Hepatocyte (in vitro differentiated cells): Measurements from ENCODE around the gene MACC1. TPM values are rescaled to one million over a fixed set of nuclear protein-coding genes. Genes with fewer than 3 reads are reported as not detected.
A peak's percentile ranks its signal among the peaks of the same experiment; 100 is the strongest.

Experiments
- DNase-seq: peaks from one replicate; pipeline ENCODE4 v3.0.0-alpha.2; 2016; ENCODE audit warnings: low spot score
- H2AFZ ChIP-seq: fragments of 200-600 bp; sonication (generic); 2 replicates; pipeline ENCODE4 v1.6.0; 2016; ENCODE audit warnings: antibody characterized with exemption, mild to moderate bottlenecking
- H3K27ac ChIP-seq: fragments of 200-600 bp; sonication (generic); 2 replicates; pipeline ENCODE4 v1.5.1; 2016; ENCODE audit warnings: mild to moderate bottlenecking
- H3K27me3 ChIP-seq: fragments of 200-600 bp; sonication (generic); 2 replicates; pipeline ENCODE4 v1.6.1; 2016
- H3K36me3 ChIP-seq: fragments of 200-600 bp; sonication (generic); replicated peaks from 2 replicates; pipeline ENCODE4 v1.5.1; 2016; ENCODE audit warnings: low read depth; ENCODE audit not compliant: insufficient read depth
- H3K4me1 ChIP-seq: fragments of 200-600 bp; sonication (generic); 2 replicates; pipeline ENCODE4 v1.5.1; 2016; ENCODE audit warnings: mild to moderate bottlenecking, moderate library complexity; ENCODE audit not compliant: insufficient read depth
- H3K4me2 ChIP-seq: fragments of 200-600 bp; sonication (generic); 2 replicates; pipeline ENCODE4 v1.6.0; 2016
- H3K4me3 ChIP-seq: fragments of 200-600 bp; sonication (generic); 2 replicates; pipeline ENCODE4 v1.5.1; 2016; ENCODE audit warnings: mild to moderate bottlenecking
- H3K79me2 ChIP-seq: fragments of 200-600 bp; sonication (generic); 2 replicates; pipeline ENCODE4 v1.6.0; 2017; ENCODE audit warnings: mild to moderate bottlenecking
- H3K9me2 ChIP-seq: fragments of 200-600 bp; sonication (generic); replicated peaks from 2 replicates; pipeline ENCODE4 v1.6.0; 2017; ENCODE audit warnings: mild to moderate bottlenecking; ENCODE audit not compliant: insufficient read depth
- H3K9me3 ChIP-seq: fragments of 200-600 bp; sonication (generic); 2 replicates; pipeline ENCODE4 v1.5.1; 2016; ENCODE audit warnings: low read depth, mild to moderate bottlenecking
- H4K20me1 ChIP-seq: fragments of 200-600 bp; sonication (generic); 2 replicates; pipeline ENCODE4 v1.6.0; 2016; ENCODE audit warnings: mild to moderate bottlenecking; ENCODE audit not compliant: insufficient read depth, poor library complexity, severe bottlenecking
- CTCF ChIP-seq: fragments of 200-600 bp; sonication (generic); IDR thresholded peaks from 2 replicates; pipeline ENCODE4 v1.5.1; 2016; ENCODE audit warnings: antibody characterized with exemption, mild to moderate bottlenecking; ENCODE audit not compliant: poor library complexity
- EZH2 ChIP-seq: fragments of 200-600 bp; sonication (generic); IDR thresholded peaks from 2 replicates; pipeline ENCODE4 v1.6.1; 2016; ENCODE audit warnings: antibody characterized with exemption, mild to moderate bottlenecking, borderline replicate concordance
- EZH2phosphoT487 ChIP-seq: fragments of 200-600 bp; sonication (generic); IDR thresholded peaks from one replicate; pipeline ENCODE4 v1.6.1; 2018; ENCODE audit warnings: antibody characterized with exemption, mild to moderate bottlenecking, low read depth, moderate library complexity; ENCODE audit not compliant: unreplicated experiment, severe bottlenecking
- WGBS: methylation state at CpG from one replicate; pipeline ENCODE4 v1.1.6; 2016; ENCODE audit warnings: low lambda C conversion rate; ENCODE audit errors: missing lambda C conversion rate; 5-methylcytosine and 5-hydroxymethylcytosine counted together
- polyA plus RNA-seq: library from polyadenylated mRNA; unstranded; fragments of >200 nt; fragmentation: Nextera tagmentation; extraction: Ambion mirVana; gene quantifications from 2 replicates; pipeline ENCODE4 v1.2.1, GENCODE V29; 2016
- total RNA-seq: library from RNA; depleted of rRNA; stranded (reverse); fragments of >200 nt; gene quantifications from 2 replicates; pipeline ENCODE4 v1.2.3, GENCODE V29; 2014

MACC1 gene
- total and polyA plus RNA-seq, 2 experiments from 2014 or later = 6.9 to 46.0 TPM

GRCh38 chr7:20219062-20219445, 1.9 kb upstream of the MACC1 start:
- TF ChIP-seq EZH2phosphoT487 (no peak), EZH2 (no peak), CTCF (no peak)
- Histone ChIP-seq H4K20me1 (no peaks in the 10 kb centered on the region), H3K9me3 (no peaks in the 10 kb centered on the region), H3K27ac (peak overlapping the region; percentile 97), H3K27me3 (no peaks in the 10 kb centered on the region), H3K4me3 (no peak overlapping the region), H3K9me2 (no peaks in the 10 kb centered on the region), H3K4me1 (peaks cover 30% of the 10 kb centered on the region), H3K79me2 (peaks cover 15% of the 10 kb centered on the region), H3K36me3 (no peaks in the 10 kb centered on the region), H2AFZ (no peak overlapping the region), H3K4me2 (peak overlapping the region; percentile 55)
- no peak for DNase-seq
- 53% methylated on average over 3 of the region's 3 CpGs for WGBS

GRCh38 chr7:20218279-20218678, 1.1 kb upstream of the MACC1 start:
- H3K4me3 ChIP-seq = no peak overlapping the region
- no peak overlapping the region for H2AFZ ChIP-seq
- DNase-seq = no peak
- H4K20me1 ChIP-seq = no peaks in the 10 kb centered on the region
- peaks cover 30% of the 10 kb centered on the region for H3K4me1 ChIP-seq
- no peaks in the 10 kb centered on the region for H3K36me3 ChIP-seq
- TF ChIP-seq EZH2phosphoT487 (no peak), EZH2 (no peak), CTCF (no peak)
- H3K9me2 ChIP-seq = no peaks in the 10 kb centered on the region
- H3K27ac ChIP-seq = peak overlapping the region; percentile 97
- H3K4me2 ChIP-seq = peak overlapping the region; percentile 55
- no peaks in the 10 kb centered on the region for H3K27me3 ChIP-seq
- peaks cover 23% of the 10 kb centered on the region for H3K79me2 ChIP-seq
- no peaks in the 10 kb centered on the region for H3K9me3 ChIP-seq

DNA sequence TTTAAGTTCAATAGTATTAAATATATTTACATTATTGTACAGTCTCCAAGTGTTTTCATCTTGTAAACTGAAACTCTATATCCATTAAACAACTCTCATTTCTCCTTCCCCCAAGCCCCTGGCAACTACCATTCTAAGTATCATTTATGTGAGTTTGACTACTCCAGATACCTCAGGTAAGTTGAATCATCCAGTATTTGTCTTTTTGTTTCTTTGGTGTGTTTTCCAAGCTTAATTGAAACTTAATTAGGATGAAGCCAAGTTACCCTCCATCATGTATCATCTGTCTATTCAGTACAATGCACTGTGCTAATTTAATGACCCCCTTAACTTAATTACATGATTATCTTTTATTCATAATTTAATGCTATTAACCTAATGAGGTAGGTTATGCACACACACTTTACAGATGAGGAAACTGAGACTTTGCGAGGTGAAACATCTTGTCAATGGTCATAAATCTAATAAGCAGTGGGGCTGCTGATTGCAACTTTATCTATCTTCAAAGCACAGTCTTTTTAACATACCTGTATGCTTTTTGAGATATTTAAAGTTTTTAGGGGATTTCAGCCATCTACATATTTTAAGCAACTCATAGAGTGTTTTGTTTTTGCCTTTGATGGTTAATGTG, 663 bp downstream of the MACC1 start:
- Histone ChIP-seq H2AFZ (no peak overlapping the region), H3K79me2 (peaks cover 38% of the 10 kb centered on the region), H3K9me3 (no peaks in the 10 kb centered on the region), H4K20me1 (no peaks in the 10 kb centered on the region), H3K4me3 (peak overlapping the region; percentile 18), H3K27ac (peak overlapping the region; percentile 97), H3K27me3 (no peaks in the 10 kb centered on the region), H3K36me3 (no peaks in the 10 kb centered on the region), H3K4me1 (peaks cover 27% of the 10 kb centered on the region), H3K4me2 (peak overlapping the region; percentile 60), H3K9me2 (no peaks in the 10 kb centered on the region)
- no peak for DNase-seq
- WGBS = 72% methylated on average over 1 of the region's 1 CpG
- TF ChIP-seq EZH2phosphoT487 = no peak
- no peak for TF ChIP-seq EZH2
- no peak for TF ChIP-seq CTCF
